Muscle of leg (tissue), 11 donors: Measurements from ENCODE around the gene VGF. TPM values are rescaled to one million over a fixed set of nuclear protein-coding genes. Genes with fewer than 3 reads are reported as not detected.
"Not testable (repeated sequence)": the region's sequence is repeated elsewhere in the genome, so short reads cannot be mapped to it uniquely, and the experiment has no call there.

Source experiments
- DNase-seq: peaks from one replicate; pipeline ENCODE4 v3.0.0; 2013
- H3K27ac ChIP-seq: one replicate; pipeline ENCODE4 v1.5.1; 2013; ENCODE audit warnings: mild to moderate bottlenecking, low read length, control low read depth
- H3K27me3 ChIP-seq: one replicate; pipeline ENCODE4 v1.6.1; 2013; ENCODE audit warnings: low read length; ENCODE audit not compliant: control insufficient read depth, insufficient read depth
- H3K36me3 ChIP-seq: one replicate; pipeline ENCODE4 v1.6.1; 2013; ENCODE audit warnings: low read length; ENCODE audit not compliant: control insufficient read depth, insufficient read depth
- H3K4me1 ChIP-seq: one replicate; pipeline ENCODE4 v1.6.1; 2013; ENCODE audit warnings: low read length; ENCODE audit not compliant: control insufficient read depth, insufficient read depth
- H3K4me3 ChIP-seq: one replicate; pipeline ENCODE4 v1.5.1; 2013; ENCODE audit warnings: low read length, control low read depth
- H3K9me3 ChIP-seq: replicated peaks from 2 replicates; pipeline ENCODE4 v1.6.1; 2013; ENCODE audit warnings: low read depth, low read length; ENCODE audit not compliant: control insufficient read depth
- WGBS: methylation state at CpG from one replicate; pipeline ENCODE4 v1.1.5; 2013; ENCODE audit warnings: missing lambda C conversion rate; ENCODE audit not compliant: insufficient coverage; 5-methylcytosine and 5-hydroxymethylcytosine counted together
- polyA plus RNA-seq, 8 donors: library from polyadenylated mRNA; unstranded; fragments of 120-200 nt; gene quantifications; one replicate each; pipeline versions ENCODE4 v1.2.1 to v1.2.3, GENCODE V29; 2013; ENCODE audit warnings: inconsistent platforms in 1 of 8, low replicate concordance in 1 of 8; ENCODE audit not compliant: insufficient read length in 8 of 8, insufficient read depth in 1 of 8
- total RNA-seq: library from RNA; stranded (reverse); fragments of 120-200 nt; gene quantifications from one replicate; pipeline ENCODE4 v1.2.4, GENCODE V29; 2013

VGF gene
- total and polyA plus RNA-seq, 9 donors, result 0.08 TPM; not detected in 8

GRCh38 chr7:101202603-101202918 lies 37.2 kb upstream of the VGF start:
- no peak overlapping the region for H3K27ac ChIP-seq
- no peak for DNase-seq
- peaks cover 57% of the 10 kb centered on the region for H3K27me3 ChIP-seq
- H3K9me3 ChIP-seq, result no peaks in the 10 kb centered on the region
- WGBS, result 92% methylated on average over 3 of the region's 5 CpGs
- peaks cover 5% of the 10 kb centered on the region for H3K4me1 ChIP-seq
- H3K4me3 ChIP-seq, result no peak overlapping the region
- H3K36me3 ChIP-seq, result peaks cover 10% of the 10 kb centered on the region

- no peak overlapping the region for H3K27ac ChIP-seq
- peaks cover 5% of the 10 kb centered on the region for H3K4me1 ChIP-seq
- WGBS, result 4% methylated on average over 73 of the region's 75 CpGs
- peaks cover 57% of the 10 kb centered on the region for H3K27me3 ChIP-seq
- H3K4me3 ChIP-seq, result no peak overlapping the region
- H3K36me3 ChIP-seq, result peaks cover 5% of the 10 kb centered on the region
- H3K9me3 ChIP-seq, result no peaks in the 10 kb centered on the region
- no peak for DNase-seq
Measured at GRCh38 chr7:101201695-101202602, 36.6 kb upstream of the VGF start.

- Histone ChIP-seq H3K27ac (no peak within 1 kb of the TSS), H3K4me3 (no peak within 1 kb of the TSS), H3K9me3 (no peaks in the 10 kb centered on the region), H3K36me3 (peaks cover 4% of the 10 kb centered on the region), H3K4me1 (peaks cover 5% of the 10 kb centered on the region), H3K27me3 (peaks cover 60% of the 10 kb centered on the region)
- 14% methylated on average over 16 of the region's 21 CpGs for WGBS
- DNase-seq, result no peak
Measured at GRCh38 chr7:101200862-101201599, 35.7 kb upstream of the VGF start, which contains the start of gene MOGAT3. TSS of gene MOGAT3 (minus strand) at chr7:101201036. CDS start at chr7:101200854, 182 bp downstream.

- H3K4me3 ChIP-seq, result no peak overlapping the region
- peaks cover 5% of the 10 kb centered on the region for H3K4me1 ChIP-seq
- no peak for DNase-seq
- H3K36me3 ChIP-seq, result no peaks in the 10 kb centered on the region
- no peak overlapping the region for H3K27ac ChIP-seq
- WGBS, result no CpG with 5 or more reads among the region's 2 CpGs
- H3K9me3 ChIP-seq, result no peaks in the 10 kb centered on the region
- peaks cover 61% of the 10 kb centered on the region for H3K27me3 ChIP-seq
Measured at GRCh38 chr7:101200504-101200861, 35.1 kb upstream of the VGF start.

- DNase-seq, H3K27ac ChIP-seq, H3K9me3 ChIP-seq, H3K4me1 ChIP-seq, H3K4me3 ChIP-seq, H3K36me3 ChIP-seq: not testable (repeated sequence)
- WGBS, result 83% methylated on average over 6 of the region's 10 CpGs
- H3K27me3 ChIP-seq, result peaks cover 61% of the 10 kb centered on the region
Measured at GRCh38 chr7:101199522-101199921, 34.2 kb upstream of the VGF start.

GRCh38 chr7:101198476-101198875 lies 33.1 kb upstream of the VGF start:
- peaks cover 5% of the 10 kb centered on the region for H3K4me1 ChIP-seq
- no peak overlapping the region for H3K4me3 ChIP-seq
- no peak for DNase-seq
- H3K36me3 ChIP-seq, result no peaks in the 10 kb centered on the region
- H3K9me3 ChIP-seq, result no peaks in the 10 kb centered on the region
- 53% methylated on average over 10 of the region's 14 CpGs for WGBS
- H3K27ac ChIP-seq, result no peak overlapping the region
- H3K27me3 ChIP-seq, result peaks cover 54% of the 10 kb centered on the region

GRCh38 chr7:101197991-101198390 lies 32.6 kb upstream of the VGF start:
- Histone ChIP-seq H3K27ac (no peak overlapping the region), H3K4me1 (peaks cover 5% of the 10 kb centered on the region), H3K27me3 (peaks cover 49% of the 10 kb centered on the region), H3K36me3 (no peaks in the 10 kb centered on the region), H3K9me3 (no peaks in the 10 kb centered on the region), H3K4me3 (no peak overlapping the region)
- DNase-seq, result no peak
- WGBS, result 60% methylated on average over 11 of the region's 21 CpGs

- peaks cover 28% of the 10 kb centered on the region for H3K27me3 ChIP-seq
- 76% methylated on average over 14 of the region's 17 CpGs for WGBS
- no peaks in the 10 kb centered on the region for H3K9me3 ChIP-seq
- no peaks in the 10 kb centered on the region for H3K36me3 ChIP-seq
- H3K27ac ChIP-seq, result no peak overlapping the region
- H3K4me3 ChIP-seq, result no peak overlapping the region
- DNase-seq, result no peak
- H3K4me1 ChIP-seq, result no peaks in the 10 kb centered on the region
Measured at GRCh38 chr7:101195884-101196283, 30.5 kb upstream of the VGF start.

GRCh38 chr7:101189109-101189508 lies 23.7 kb upstream of the VGF start:
- no peaks in the 10 kb centered on the region for H3K9me3 ChIP-seq
- H3K4me3 ChIP-seq, result no peak overlapping the region
- no peak overlapping the region for H3K27ac ChIP-seq
- peaks cover 11% of the 10 kb centered on the region for H3K27me3 ChIP-seq
- WGBS, result 72% methylated on average over 5 of the region's 8 CpGs
- no peaks in the 10 kb centered on the region for H3K36me3 ChIP-seq
- no peaks in the 10 kb centered on the region for H3K4me1 ChIP-seq
- DNase-seq, result no peak

GRCh38 chr7:101186844-101187428 lies 21.6 kb upstream of the VGF start:
- WGBS, result 100% methylated on average over 1 of the region's 4 CpGs
- Histone ChIP-seq H3K27me3 (peaks cover 19% of the 10 kb centered on the region), H3K9me3 (no peaks in the 10 kb centered on the region)

More at GRCh38 chr7:101186844-101187428, 21.6 kb upstream of the VGF start:
- Histone ChIP-seq H3K27ac (no peak overlapping the region), H3K4me1 (no peaks in the 10 kb centered on the region), H3K4me3 (no peak overlapping the region), H3K36me3 (no peaks in the 10 kb centered on the region)
- DNase-seq, result no peak
